IMR-90 (cell line): ENCODE data around the gene BCL11B. TPM values are rescaled to one million over a fixed set of nuclear protein-coding genes. Genes with fewer than 3 reads are reported as not detected.

Experiments used
- ATAC-seq: fragments of 200-7000 bp; cut with Tn5 transposase; 2 replicates; pipeline ENCODE4 v1.9.1; 2020; ENCODE audit warnings: low read depth, mild to moderate bottlenecking, moderate library complexity
- BruUV-seq: library from RNA; stranded (reverse); fragments of 400-500 nt; replicated peaks from 2 replicates; lab custom pipeline; 2021; lab: Mats Ljungman, UMichigan
- CTCF ChIA-PET: fragments of 300-600 bp; formaldehyde crosslinking; extraction: SDS; loops from one replicate; lab custom pipeline; 2021; ENCODE audit warnings: antibody characterized with exemption; lab: Yijun Ruan, JAX
- POLR2A ChIA-PET: fragments of 300-600 bp; sonication (Branson Sonifier 250); formaldehyde crosslinking; loops from one replicate; lab custom pipeline; 2022; ENCODE audit warnings: antibody characterized with exemption; ENCODE audit not compliant: unreplicated experiment; lab: Charles Lee
- DNase-seq: peaks from one replicate; pipeline ENCODE4 v3.0.0; 2013
- H2AFZ ChIP-seq: replicated peaks from 2 replicates; pipeline ENCODE3; 2013; ENCODE audit warnings: low read length, mild to moderate bottlenecking; ENCODE audit not compliant: poor library complexity
- H2AK5ac ChIP-seq: 2 replicates; pipeline ENCODE4 v1.6.1; 2013; ENCODE audit warnings: low read depth, low read length, inconsistent platforms
- H2AK9ac ChIP-seq: replicated peaks from 2 replicates; pipeline ENCODE3; 2013; ENCODE audit warnings: mild to moderate bottlenecking, low read depth, low read length, moderate library complexity; ENCODE audit not compliant: poor library complexity
- H2BK120ac ChIP-seq: 2 replicates; pipeline ENCODE4 v1.6.1; 2013; ENCODE audit warnings: low read depth, low read length, inconsistent platforms
- H2BK15ac ChIP-seq: 3 replicates; pipeline ENCODE4 v1.6.1; 2013; ENCODE audit warnings: low read depth, low read length, inconsistent platforms
- H2BK20ac ChIP-seq: 2 replicates; pipeline ENCODE4 v1.6.1; 2013; ENCODE audit warnings: low read depth, mild to moderate bottlenecking, inconsistent platforms, low read length, moderate library complexity
- H2BK5ac ChIP-seq: 2 replicates; pipeline ENCODE4 v1.6.1; 2013; ENCODE audit warnings: mild to moderate bottlenecking, low read depth, low read length, inconsistent platforms; ENCODE audit not compliant: poor library complexity, severe bottlenecking
- H3K14ac ChIP-seq: replicated peaks from 2 replicates; pipeline ENCODE4 v1.6.1; 2013; ENCODE audit warnings: low read depth, low read length, inconsistent platforms
- H3K18ac ChIP-seq: 2 replicates; pipeline ENCODE4 v1.6.1; 2013; ENCODE audit warnings: low read depth, low read length, control low read depth
- H3K23ac ChIP-seq: 2 replicates; pipeline ENCODE4 v1.6.1; 2013; ENCODE audit warnings: low read depth, low read length, inconsistent platforms
- H3K27ac ChIP-seq: 2 replicates; pipeline ENCODE4 v1.5.1; 2013; ENCODE audit warnings: mild to moderate bottlenecking, control low read depth, low read length; ENCODE audit not compliant: insufficient read depth
- H3K27me3 ChIP-seq: 2 replicates; pipeline ENCODE4 v1.6.1; 2013; ENCODE audit warnings: low read length; ENCODE audit not compliant: control insufficient read depth, insufficient read depth
- H3K36me3 ChIP-seq: 2 replicates; pipeline ENCODE4 v1.6.1; 2013; ENCODE audit warnings: low read length, mixed read lengths; ENCODE audit not compliant: control insufficient read depth, insufficient read depth
- H3K4ac ChIP-seq: 2 replicates; pipeline ENCODE4 v1.6.1; 2013; ENCODE audit warnings: low read depth, low read length, inconsistent platforms
- H3K4me1 ChIP-seq: 2 replicates; pipeline ENCODE4 v1.6.1; 2013; ENCODE audit warnings: low read length, mixed read lengths; ENCODE audit not compliant: control insufficient read depth, insufficient read depth
- H3K4me2 ChIP-seq: 2 replicates; pipeline ENCODE4 v1.6.1; 2013; ENCODE audit warnings: low read depth, mild to moderate bottlenecking, control low read depth, low read length, moderate library complexity
- H3K4me3 ChIP-seq: 2 replicates; pipeline ENCODE4 v1.5.1; 2013; ENCODE audit warnings: low read depth, mild to moderate bottlenecking, control low read depth, low read length, moderate library complexity; ENCODE audit not compliant: insufficient read depth
- H3K56ac ChIP-seq: 2 replicates; pipeline ENCODE4 v1.6.1; 2013; ENCODE audit warnings: low read length, inconsistent platforms; ENCODE audit not compliant: insufficient read depth; ENCODE audit errors: extremely low read depth
- H3K79me1 ChIP-seq, 2 experiments: 2 replicates each; pipeline ENCODE4 v1.6.1; 2013; ENCODE audit warnings: low read length in 2 of 2, inconsistent platforms in 1 of 2, low read depth in 1 of 2
- H3K9ac ChIP-seq: 2 replicates; pipeline ENCODE4 v1.6.1; 2013; ENCODE audit warnings: low read depth, low read length, control low read depth
- H3K9me1 ChIP-seq: 2 replicates; pipeline ENCODE4 v1.6.1; 2013; ENCODE audit warnings: low read length, inconsistent platforms; ENCODE audit not compliant: insufficient read depth
- H3K9me3 ChIP-seq: 2 replicates; pipeline ENCODE4 v1.6.1; 2013; ENCODE audit warnings: low read length; ENCODE audit not compliant: control insufficient read depth, insufficient read depth
- H4K20me1 ChIP-seq: 2 replicates; pipeline ENCODE4 v1.6.1; 2013; ENCODE audit warnings: low read length, inconsistent platforms; ENCODE audit not compliant: insufficient read depth
- H4K5ac ChIP-seq: 2 replicates; pipeline ENCODE4 v1.6.1; 2013; ENCODE audit warnings: mild to moderate bottlenecking, low read depth, low read length, control low read depth
- H4K8ac ChIP-seq, 2 experiments: 2 replicates each; pipeline ENCODE4 v1.6.1; 2013; ENCODE audit warnings: low read depth in 2 of 2, low read length in 2 of 2, control low read depth in 1 of 2, inconsistent platforms in 1 of 2
- H4K91ac ChIP-seq: 2 replicates; pipeline ENCODE4 v1.6.1; 2013; ENCODE audit warnings: low read depth, low read length, inconsistent platforms; ENCODE audit not compliant: insufficient read depth
- BHLHE40 ChIP-seq: fragments of 150-350 bp; IDR thresholded peaks from 2 replicates; pipeline ENCODE4 v1.6.1; 2016; ENCODE audit warnings: mild to moderate bottlenecking, low read depth, low read length
- FOS ChIP-seq: fragments of 150-350 bp; IDR thresholded peaks from 2 replicates; pipeline ENCODE4 v1.6.1; 2016; ENCODE audit warnings: low read depth, low read length
- MAZ ChIP-seq: IDR thresholded peaks from 2 replicates; pipeline ENCODE4 v1.6.1; 2012; ENCODE audit warnings: low read depth, mild to moderate bottlenecking, low read length, improper control_type of control experiment, moderate library complexity, borderline replicate concordance
- MXI1 ChIP-seq: IDR thresholded peaks from 2 replicates; pipeline ENCODE4 v1.6.1; 2012; ENCODE audit warnings: low read depth, mild to moderate bottlenecking, low read length, moderate library complexity, borderline replicate concordance
- WGBS, 2 experiments: methylation state at CpG; one replicate each; pipeline versions ENCODE4 v1.1.5 to v1.1.7; 2013; ENCODE audit warnings: missing lambda C conversion rate in 2 of 2; ENCODE audit not compliant: insufficient read length in 1 of 2; ENCODE audit errors: extremely low coverage in 2 of 2; 5-methylcytosine and 5-hydroxymethylcytosine counted together
- dilution Hi-C: fragments of 300-500 bp; cut with HindIII; formaldehyde crosslinking; loops from one replicate; pipeline ENCODE4 v1.14.3; 2018; ENCODE audit warnings: low sequenced_read_pairs; ENCODE audit not compliant: unreplicated experiment
- in situ Hi-C: fragments of 300-500 bp; cut with MboI; formaldehyde crosslinking; loops from 3 replicates; pipeline ENCODE4 v1.14.3; 2019; ENCODE audit warnings: low sequenced_read_pairs, inconsistent platforms, mixed read lengths
- intact Hi-C: fragments of 100-400 bp; cut with micrococcal nuclease; formaldehyde crosslinking; loops from 2 replicates; pipeline ENCODE4 v1.10.0; 2022
- polyA plus RNA-seq, 3 experiments: library from polyadenylated mRNA; depleted of rRNA; stranded (reverse); fragments of >200 nt; gene quantifications; 2 replicates each; pipeline ENCODE4 v1.2.3, GENCODE V29; 2012; ENCODE audit warnings: low replicate concordance in 1 of 3
- total RNA-seq: library from RNA; depleted of rRNA; stranded (reverse); fragments of >200 nt; gene quantifications from 2 replicates; pipeline ENCODE4 v1.2.3, GENCODE V29; 2012
- TF ChIP-seq, protein P1 (sequence below): fragments of 150-350 bp; IDR thresholded peaks from 2 replicates; pipeline ENCODE4 v1.6.1; 2016; ENCODE audit warnings: low read depth, mild to moderate bottlenecking, low read length, moderate library complexity, borderline replicate concordance

BCL11B gene
- total and polyA plus RNA-seq, 2 of the 4 experiments (the other 2 are of a cell fraction), result under 0.01 TPM; not detected in 1

DNA sequence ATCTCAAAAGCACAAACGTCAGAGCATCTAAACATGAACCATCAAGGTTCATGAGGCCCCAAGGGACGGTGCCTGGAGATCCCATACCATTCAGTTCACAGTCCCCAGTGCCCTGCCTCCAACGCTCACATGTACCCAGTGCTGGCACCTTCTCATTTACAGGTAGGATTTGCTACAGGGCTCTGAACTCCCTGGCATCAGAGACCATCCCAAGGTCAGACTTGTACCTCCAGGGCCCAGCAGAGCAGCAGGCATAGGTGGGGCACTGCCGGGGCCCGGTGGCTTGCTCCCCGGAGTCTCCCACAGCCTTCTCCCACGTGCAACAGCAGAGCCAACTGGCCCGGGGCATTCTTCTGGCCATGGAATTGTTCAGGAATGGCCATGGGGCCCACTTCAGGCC lies 114.8 kb downstream of the BCL11B start:
- Histone ChIP-seq H3K27ac (no peak overlapping the region), H2AFZ (no peak overlapping the region), H3K9me3 (peaks cover 29% of the 10 kb centered on the region), H4K20me1 (no peaks in the 10 kb centered on the region), H3K36me3 (no peaks in the 10 kb centered on the region), H3K56ac (no peak overlapping the region), H3K14ac (no peak overlapping the region), H3K79me1 (no peaks in the 10 kb centered on the region), H3K4me2 (no peak overlapping the region), H2BK20ac (no peak overlapping the region), H3K4me3 (no peak overlapping the region), H3K9ac (no peak overlapping the region), H4K91ac (no peak overlapping the region), H2BK120ac (no peak overlapping the region), H2AK9ac (no peak overlapping the region), H3K4me1 (no peaks in the 10 kb centered on the region), H3K18ac (no peak overlapping the region), H2BK5ac (no peak overlapping the region), H3K23ac (no peak overlapping the region), H4K5ac (no peak overlapping the region), H3K27me3 (no peaks in the 10 kb centered on the region), H2AK5ac (no peak overlapping the region), H2BK15ac (no peak overlapping the region), H3K9me1 (no peaks in the 10 kb centered on the region), H4K8ac (no peak overlapping the region), H3K4ac (no peak overlapping the region)
- no CpG with 5 or more reads among the region's 8 CpGs for WGBS, 2 experiments
- intact Hi-C loops (no loop called here), in situ Hi-C loops (no loop called here), dilution Hi-C loops (no loop called here)
- no TSS peak for BruUV-seq
- ChIA-PET POLR2A (no interaction called here), CTCF (no interaction called here)
- TF ChIP-seq FOS, result no peak
- TF ChIP-seq, protein P1, sequence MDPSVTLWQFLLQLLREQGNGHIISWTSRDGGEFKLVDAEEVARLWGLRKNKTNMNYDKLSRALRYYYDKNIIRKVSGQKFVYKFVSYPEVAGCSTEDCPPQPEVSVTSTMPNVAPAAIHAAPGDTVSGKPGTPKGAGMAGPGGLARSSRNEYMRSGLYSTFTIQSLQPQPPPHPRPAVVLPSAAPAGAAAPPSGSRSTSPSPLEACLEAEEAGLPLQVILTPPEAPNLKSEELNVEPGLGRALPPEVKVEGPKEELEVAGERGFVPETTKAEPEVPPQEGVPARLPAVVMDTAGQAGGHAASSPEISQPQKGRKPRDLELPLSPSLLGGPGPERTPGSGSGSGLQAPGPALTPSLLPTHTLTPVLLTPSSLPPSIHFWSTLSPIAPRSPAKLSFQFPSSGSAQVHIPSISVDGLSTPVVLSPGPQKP, result no peak
- no peak for TF ChIP-seq BHLHE40
- no peak for TF ChIP-seq MAZ
- TF ChIP-seq MXI1, result no peak
- ATAC-seq (no peak), DNase-seq (no peak)
